HEK293T (cell line): Measurements from ENCODE around the gene ITPKC.

Source experiments
- CTCF ChIA-PET: fragments of 350-600 bp; formaldehyde crosslinking; extraction: SDS; loops from one replicate; lab custom pipeline; 2021; ENCODE audit warnings: antibody characterized with exemption, inconsistent platforms; lab: Yijun Ruan, JAX
- POLR2A ChIA-PET: fragments of 350-600 bp; formaldehyde crosslinking; extraction: SDS; loops from one replicate; lab custom pipeline; 2020; ENCODE audit warnings: antibody characterized with exemption, inconsistent platforms; lab: Yijun Ruan, JAX
- DNase-seq: peaks from one replicate; pipeline ENCODE4 v3.0.0; 2012; ENCODE audit warnings: mixed read lengths; ENCODE audit errors: extremely low spot score
- ARNT ChIP-seq: fragments of 450-650 bp; IDR thresholded peaks from 2 replicates; pipeline ENCODE4 v1.6.1; 2017; ENCODE audit warnings: mild to moderate bottlenecking
- BHLHE40 ChIP-seq: fragments of 450-650 bp; IDR thresholded peaks from 2 replicates; pipeline ENCODE4 v1.6.1; 2016; ENCODE audit warnings: mild to moderate bottlenecking, moderate library complexity, borderline replicate concordance
- CTBP1 ChIP-seq: fragments of 450-650 bp; IDR thresholded peaks from 2 replicates; pipeline ENCODE4 v1.6.1; 2016; ENCODE audit warnings: borderline replicate concordance
- ELF4 ChIP-seq: fragments of 450-650 bp; IDR thresholded peaks from 2 replicates; pipeline ENCODE4 v1.6.1; 2017; ENCODE audit warnings: antibody characterized with exemption
- FOXA1 ChIP-seq: fragments of 450-650 bp; IDR thresholded peaks from 2 replicates; pipeline ENCODE4 v1.6.1; 2016; ENCODE audit warnings: mild to moderate bottlenecking
- FOXK2 ChIP-seq: fragments of 450-650 bp; IDR thresholded peaks from 2 replicates; pipeline ENCODE4 v1.6.1; 2016; ENCODE audit warnings: mild to moderate bottlenecking
- FOXM1 ChIP-seq: fragments of 450-650 bp; IDR thresholded peaks from 2 replicates; pipeline ENCODE4 v1.6.1; 2017; ENCODE audit warnings: mild to moderate bottlenecking, borderline replicate concordance
- HDGF ChIP-seq: fragments of 450-650 bp; IDR thresholded peaks from 2 replicates; pipeline ENCODE4 v1.6.1; 2017; ENCODE audit warnings: antibody characterized with exemption, borderline replicate concordance
- L3MBTL2 ChIP-seq: fragments of 450-650 bp; conservative IDR thresholded peaks from 2 replicates; pipeline ENCODE4 v1.6.1; 2016; ENCODE audit warnings: mild to moderate bottlenecking
- LEF1 ChIP-seq: fragments of 450-650 bp; IDR thresholded peaks from 2 replicates; pipeline ENCODE4 v1.6.1; 2017; ENCODE audit warnings: mild to moderate bottlenecking, borderline replicate concordance
- NFRKB ChIP-seq: fragments of 450-650 bp; IDR thresholded peaks from 2 replicates; pipeline ENCODE4 v1.6.1; 2016; ENCODE audit warnings: mild to moderate bottlenecking, moderate library complexity
- PKNOX1 ChIP-seq: fragments of 450-650 bp; IDR thresholded peaks from 2 replicates; pipeline ENCODE4 v1.6.1; 2016
- SP1 ChIP-seq: fragments of 450-650 bp; IDR thresholded peaks from 2 replicates; pipeline ENCODE4 v1.6.1; 2017
- SUZ12 ChIP-seq: fragments of 450-650 bp; IDR thresholded peaks from 2 replicates; pipeline ENCODE4 v1.6.1; 2016; ENCODE audit warnings: mild to moderate bottlenecking
- TARDBP ChIP-seq: fragments of 450-650 bp; IDR thresholded peaks from 2 replicates; pipeline ENCODE4 v1.6.1; 2016
- ZNF384 ChIP-seq: fragments of 450-650 bp; IDR thresholded peaks from 2 replicates; pipeline ENCODE4 v1.6.1; 2016

Gene ITPKC

GRCh38 chr19:40733149-40733548 lies 16.2 kb downstream of the ITPKC start:
- POLR2A ChIA-PET, result interaction anchor here (0.7 to 2.1 kb wide), 2 partner anchors 16 to 17 kb away, joined by 3 to 6 read pairs; partner anchors contain the start of genes ACTMAP, COQ8B and ITPKC
- CTCF ChIA-PET, result no interaction called here
- DNase-seq, result no peak
- TF ChIP-seq FOXA1 (no peak), FOXK2 (no peak), FOXM1 (no peak), ZNF384 (no peak), CTBP1 (no peak)

GRCh38 chr19:40735013-40735771 lies 18.3 kb downstream of the ITPKC start:
- ChIA-PET POLR2A (interaction anchor here (2.1 kb wide), 1 partner anchor 15 kb away, joined by 7 read pairs; the partner anchor contains the start of gene ACTMAP), CTCF (no interaction called here)
- no peak for TF ChIP-seq BHLHE40
- no peak for TF ChIP-seq SP1
- no peak for TF ChIP-seq TARDBP
- no peak for TF ChIP-seq SUZ12
- no peak for TF ChIP-seq ELF4
- TF ChIP-seq LEF1, result no peak
- TF ChIP-seq ARNT, result no peak
- no peak for TF ChIP-seq FOXA1
- DNase-seq, result no peak

GRCh38 chr19:40736661-40737060 lies 19.7 kb downstream of the ITPKC start:
- POLR2A ChIA-PET, result no interaction called here
- CTCF ChIA-PET, result interaction anchor here (0.6 kb wide), 1 partner anchor 9 kb away, joined by 4 read pairs; no protein-coding TSS in a partner anchor
- DNase-seq, result no peak
- TF ChIP-seq L3MBTL2 (no peak), ZNF384 (no peak), FOXM1 (no peak), ELF4 (no peak), ARNT (no peak), FOXK2 (no peak), SUZ12 (no peak), FOXA1 (no peak)

GRCh38 chr19:40737102-40737644 lies 20.3 kb downstream of the ITPKC start:
- TF ChIP-seq ELF4 (no peak), SP1 (no peak), BHLHE40 (no peak), FOXA1 (no peak), SUZ12 (no peak), L3MBTL2 (no peak), ZNF384 (no peak), PKNOX1 (no peak), FOXM1 (no peak), CTBP1 (no peak), TARDBP (no peak)

GRCh38 chr19:40739030-40739839 lies 22.3 kb downstream of the ITPKC start:
- ChIA-PET POLR2A (interaction anchor here (0.6 to 3.3 kb wide), 4 partner anchors 11 to 22 kb away, joined by 4 to 17 read pairs (median 4); partner anchors contain the start of genes ACTMAP, ITPKC and SNRPA), CTCF (interaction anchor here (0.7 kb wide), 1 partner anchor 600 kb away, joined by 3 read pairs; no protein-coding TSS in a partner anchor)
- TF ChIP-seq FOXM1 (no peak), TARDBP (no peak), ARNT (no peak), L3MBTL2 (no peak), BHLHE40 (no peak), ELF4 (no peak), NFRKB (no peak), HDGF (no peak), SP1 (no peak), ZNF384 (no peak)
- no peak for DNase-seq

More at GRCh38 chr19:40737102-40737644, 20.3 kb downstream of the ITPKC start:
- CTCF ChIA-PET, result interaction anchor here (0.6 kb wide), 1 partner anchor 8 kb away, joined by 4 read pairs; no protein-coding TSS in a partner anchor
- no peak for DNase-seq
- POLR2A ChIA-PET, result interaction anchor here (1.9 kb wide), 1 partner anchor 13 kb away, joined by 4 read pairs; the partner anchor contains the start of gene ACTMAP

- POLR2A ChIA-PET, result interaction anchor here (0.6 to 3.3 kb wide), 3 partner anchors 11 to 23 kb away, joined by 4 to 17 read pairs (median 4); partner anchors contain the start of genes ACTMAP, ITPKC and SNRPA
- TF ChIP-seq CTBP1, result no peak
- no peak for TF ChIP-seq NFRKB
- TF ChIP-seq ARNT, result no peak
- no peak for TF ChIP-seq TARDBP
- no peak for TF ChIP-seq HDGF
- no peak for TF ChIP-seq L3MBTL2
- no peak for TF ChIP-seq PKNOX1
- no peak for TF ChIP-seq SP1
- no peak for TF ChIP-seq BHLHE40
- no peak for TF ChIP-seq ZNF384
- CTCF ChIA-PET, result interaction anchor here (0.7 kb wide), 1 partner anchor 600 kb away, joined by 3 read pairs; no protein-coding TSS in a partner anchor
- no peak for DNase-seq
These were observed 23.2 kb downstream of the ITPKC start for GRCh38 chr19:40739871-40740703.
